Effector memory CD4-positive, alpha-beta T cell (primary cell): Measurements from ENCODE around the gene MRS2.
A peak's percentile ranks its signal among the peaks of the same experiment; 100 is the strongest.
"Not testable (repeated sequence)": the region's sequence is repeated elsewhere in the genome, so short reads cannot be mapped to it uniquely, and the experiment has no call there.

Experiments
- DNase-seq, 3 donors: peaks; one replicate each; pipeline ENCODE4 v3.0.0-alpha.2; 2020
- H3K27ac ChIP-seq: 2 replicates; pipeline ENCODE4 v1.7.0; 2013; ENCODE audit warnings: mild to moderate bottlenecking, low read length, moderate library complexity; ENCODE audit not compliant: insufficient read depth, poor library complexity, severe bottlenecking
- H3K27me3 ChIP-seq: replicated peaks from 2 replicates; pipeline ENCODE4 v1.7.0; 2013; ENCODE audit warnings: mild to moderate bottlenecking, low read length; ENCODE audit not compliant: insufficient read depth, control insufficient read depth, poor library complexity, severe bottlenecking
- H3K36me3 ChIP-seq: 2 replicates; pipeline ENCODE4 v1.7.0; 2013; ENCODE audit warnings: mild to moderate bottlenecking, low read length, moderate library complexity; ENCODE audit not compliant: control insufficient read depth, insufficient read depth
- H3K4me1 ChIP-seq: 2 replicates; pipeline ENCODE4 v1.7.0; 2013; ENCODE audit warnings: low read length, mild to moderate bottlenecking; ENCODE audit not compliant: control insufficient read depth, insufficient read depth, poor library complexity, severe bottlenecking
- H3K4me3 ChIP-seq: 2 replicates; pipeline ENCODE4 v1.7.0; 2013; ENCODE audit warnings: low read length, low read depth, mild to moderate bottlenecking; ENCODE audit not compliant: insufficient read depth, poor library complexity, severe bottlenecking
- H3K9me3 ChIP-seq: 2 replicates; pipeline ENCODE4 v1.7.0; 2013; ENCODE audit warnings: mild to moderate bottlenecking, low read length, moderate library complexity; ENCODE audit not compliant: control insufficient read depth
- total RNA-seq, 3 donors: gene quantifications; one replicate each; lab custom pipeline; 2026; lab: John Stamatoyannopoulos, UW

MRS2 gene, protein sequence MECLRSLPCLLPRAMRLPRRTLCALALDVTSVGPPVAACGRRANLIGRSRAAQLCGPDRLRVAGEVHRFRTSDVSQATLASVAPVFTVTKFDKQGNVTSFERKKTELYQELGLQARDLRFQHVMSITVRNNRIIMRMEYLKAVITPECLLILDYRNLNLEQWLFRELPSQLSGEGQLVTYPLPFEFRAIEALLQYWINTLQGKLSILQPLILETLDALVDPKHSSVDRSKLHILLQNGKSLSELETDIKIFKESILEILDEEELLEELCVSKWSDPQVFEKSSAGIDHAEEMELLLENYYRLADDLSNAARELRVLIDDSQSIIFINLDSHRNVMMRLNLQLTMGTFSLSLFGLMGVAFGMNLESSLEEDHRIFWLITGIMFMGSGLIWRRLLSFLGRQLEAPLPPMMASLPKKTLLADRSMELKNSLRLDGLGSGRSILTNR
- 11.4 to 15.7 (median 14.7) reads per million in 3 donors for total RNA-seq

DNA sequence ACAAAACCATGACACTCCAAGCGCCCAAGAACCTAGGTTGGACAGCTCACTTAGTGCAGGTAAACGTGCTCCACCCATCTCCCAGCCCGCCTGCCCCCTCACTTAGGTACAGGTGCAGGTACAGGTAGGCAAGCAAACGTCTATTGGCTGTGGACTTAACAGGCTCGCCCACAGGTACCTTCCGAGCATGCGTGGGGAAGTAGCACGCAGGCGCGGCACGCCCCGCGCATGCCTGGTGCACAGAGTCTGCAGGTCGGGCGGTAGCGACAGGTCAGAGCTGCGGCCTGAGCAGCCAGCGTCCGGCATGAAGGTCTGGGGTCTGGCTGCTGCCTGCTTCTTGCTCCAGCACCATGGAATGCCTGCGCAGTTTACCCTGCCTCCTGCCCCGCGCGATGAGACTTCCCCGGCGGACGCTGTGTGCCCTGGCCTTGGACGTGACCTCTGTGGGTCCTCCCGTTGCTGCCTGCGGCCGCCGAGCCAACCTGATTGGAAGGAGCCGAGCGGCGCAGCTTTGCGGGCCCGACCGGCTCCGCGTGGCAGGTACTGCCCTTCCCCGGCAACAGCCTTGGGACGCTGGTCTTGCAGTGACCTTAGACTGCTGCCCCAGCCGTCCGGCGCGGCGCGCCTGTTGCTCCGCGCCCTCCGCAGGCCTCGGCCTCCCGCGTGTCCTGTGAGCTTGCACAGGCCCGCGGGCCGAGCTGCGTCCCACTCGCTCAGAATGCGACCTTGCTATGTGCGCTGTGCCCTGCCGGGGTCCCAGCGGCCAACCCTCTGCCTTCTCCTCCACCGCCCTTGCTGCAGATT, at the start of gene MRS2:
Gene MRS2, plus strand, starts transcription at position 240 of the 804 bp plus-strand sequence. Its CDS starts 111 bp downstream, at position 351.
- Histone ChIP-seq H3K27me3 (no peaks in the 10 kb centered on the region), H3K4me3 (peak within 1 kb of the TSS; percentile 80), H3K27ac (no peak within 1 kb of the TSS), H3K4me1 (no peaks in the 10 kb centered on the region), H3K36me3 (peaks cover 12% of the 10 kb centered on the region), H3K9me3 (no peaks in the 10 kb centered on the region)
- DNase-seq = peak; percentile 37 to 67 (median 60)

DNA sequence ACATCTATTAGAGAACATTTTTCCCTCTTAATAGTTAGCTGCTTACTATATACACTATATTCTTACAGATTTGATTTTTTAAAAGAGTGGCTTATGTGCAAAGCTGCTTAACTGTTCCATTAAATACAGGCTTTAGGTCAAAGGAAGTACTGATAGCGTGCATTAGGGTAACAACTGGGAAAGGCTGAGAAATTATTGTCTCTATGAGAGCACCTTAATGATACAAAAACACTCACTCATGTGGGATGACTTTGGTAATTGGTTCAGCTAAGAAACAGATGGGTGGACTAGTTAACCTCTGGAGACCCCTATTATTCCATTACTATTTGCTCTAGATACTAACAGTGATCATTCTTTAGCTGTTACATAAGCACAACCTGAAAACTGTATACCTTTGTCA, 48.9 kb upstream of the MRS2 start:
- H3K36me3 ChIP-seq = no peaks in the 10 kb centered on the region
- H3K9me3 ChIP-seq = no peaks in the 10 kb centered on the region
- no peak for DNase-seq
- H3K4me3 ChIP-seq = no peak overlapping the region
- H3K27me3 ChIP-seq = no peaks in the 10 kb centered on the region
- peaks cover 2% of the 10 kb centered on the region for H3K4me1 ChIP-seq
- H3K27ac ChIP-seq = no peak overlapping the region

DNA sequence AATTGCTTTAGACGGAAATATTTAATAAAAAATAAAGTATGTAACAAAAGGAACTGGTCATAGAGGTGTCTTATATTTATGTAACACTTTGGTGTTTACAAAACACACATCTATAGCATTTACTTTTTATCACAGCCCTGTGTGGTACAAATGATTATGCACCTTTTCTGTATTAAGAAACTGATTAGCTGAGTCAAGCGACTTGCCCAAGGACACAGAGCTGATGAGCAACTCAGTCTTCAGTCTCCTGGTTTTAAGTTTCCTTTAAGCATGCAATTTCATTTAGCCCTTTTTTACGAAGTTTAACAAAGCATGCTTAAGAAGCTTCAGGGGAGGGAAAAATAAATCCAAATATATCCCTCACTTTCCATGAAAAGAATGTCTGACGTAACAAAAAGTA, 47.3 kb upstream of the MRS2 start:
- Histone ChIP-seq H3K4me3 (no peak overlapping the region), H3K27me3 (no peaks in the 10 kb centered on the region), H3K9me3 (no peaks in the 10 kb centered on the region), H3K27ac (no peak overlapping the region), H3K36me3 (no peaks in the 10 kb centered on the region), H3K4me1 (peaks cover 9% of the 10 kb centered on the region)
- no peak for DNase-seq

DNA sequence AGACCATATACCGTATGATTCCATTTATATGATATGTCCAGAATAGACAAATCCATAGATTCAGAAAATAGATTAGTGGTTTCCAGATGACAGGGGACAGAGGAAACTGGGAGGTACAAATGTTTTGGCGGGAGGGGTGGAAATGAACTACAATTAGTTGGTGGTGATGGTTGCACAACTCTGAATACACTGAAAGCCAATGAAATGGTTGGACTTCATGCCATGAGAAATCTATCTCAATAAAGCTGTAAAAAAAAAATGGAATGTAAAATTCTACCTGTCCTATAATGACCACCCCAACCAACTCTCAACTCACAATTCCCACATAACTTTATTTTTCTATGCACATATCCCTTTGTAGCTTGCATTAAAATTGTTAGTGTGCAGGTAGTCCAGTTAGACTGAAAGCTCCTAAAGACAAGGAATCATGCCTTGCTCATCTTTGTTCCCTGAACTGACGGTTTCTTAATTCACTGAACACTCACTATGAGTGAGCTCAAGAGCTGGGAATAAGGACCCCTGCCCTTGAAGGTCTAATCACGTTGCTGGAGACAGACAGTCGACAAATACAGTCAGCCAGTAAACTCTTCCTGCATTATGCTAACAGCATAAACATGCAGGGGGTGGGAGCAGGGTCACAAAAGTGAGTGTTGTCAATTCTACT, 46.3 kb upstream of the MRS2 start:
- Histone ChIP-seq H3K36me3 (no peaks in the 10 kb centered on the region), H3K4me3 (no peak overlapping the region), H3K4me1 (peaks cover 14% of the 10 kb centered on the region), H3K27ac (no peak overlapping the region), H3K9me3 (no peaks in the 10 kb centered on the region), H3K27me3 (no peaks in the 10 kb centered on the region)
- no peak for DNase-seq

DNA sequence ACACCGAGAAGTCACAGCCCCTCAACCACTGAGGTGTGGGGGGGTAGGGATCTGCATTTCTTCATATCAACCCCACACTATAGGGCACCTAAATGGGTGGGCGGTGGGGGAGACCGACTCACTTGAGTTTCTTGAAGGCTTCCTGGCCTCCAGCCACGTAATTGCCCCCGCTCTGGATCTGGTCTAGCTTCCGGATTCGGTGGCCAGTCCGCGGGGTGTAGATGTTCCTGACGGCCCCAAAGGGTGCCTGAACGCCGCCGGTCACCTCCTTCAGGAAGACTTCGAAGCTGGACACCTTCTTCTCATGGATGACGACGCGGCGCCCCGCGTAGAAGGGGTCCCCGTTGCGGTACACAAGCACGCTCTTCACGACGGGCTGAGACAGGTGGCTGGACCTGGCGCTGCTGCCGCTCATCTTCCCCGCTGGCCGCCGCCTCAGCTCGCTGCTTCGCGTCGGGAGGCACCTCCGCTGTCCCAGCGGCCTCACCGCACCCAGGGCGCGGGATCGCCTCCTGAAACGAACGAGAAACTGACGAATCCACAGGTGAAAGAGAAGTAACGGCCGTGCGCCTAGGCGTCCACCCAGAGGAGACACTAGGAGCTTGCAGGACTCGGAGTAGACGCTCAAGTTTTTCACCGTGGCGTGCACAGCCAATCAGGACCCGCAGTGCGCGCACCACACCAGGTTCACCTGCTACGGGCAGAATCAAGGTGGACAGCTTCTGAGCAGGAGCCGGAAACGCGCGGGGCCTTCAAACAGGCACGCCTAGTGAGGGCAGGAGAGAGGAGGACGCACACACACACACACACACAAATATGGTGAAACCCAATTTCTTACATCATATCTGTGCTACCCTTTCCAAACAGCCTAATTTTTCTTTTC, 45.2 kb upstream of the MRS2 start, which contains the start of gene DCDC2:
Gene DCDC2, minus strand, starts transcription at position 724 of the 883 bp plus-strand sequence. Its CDS starts 309 bp downstream, at position 415.
- H3K36me3 ChIP-seq = no peaks in the 10 kb centered on the region
- peaks cover 14% of the 10 kb centered on the region for H3K4me1 ChIP-seq
- H3K27me3 ChIP-seq = no peaks in the 10 kb centered on the region
- DNase-seq = peak in 2 of 3 donors; percentile 17 to 34
- no peaks in the 10 kb centered on the region for H3K9me3 ChIP-seq
- H3K27ac ChIP-seq = no peak within 1 kb of the TSS
- H3K4me3 ChIP-seq = peak within 1 kb of the TSS; percentile 51

DNA sequence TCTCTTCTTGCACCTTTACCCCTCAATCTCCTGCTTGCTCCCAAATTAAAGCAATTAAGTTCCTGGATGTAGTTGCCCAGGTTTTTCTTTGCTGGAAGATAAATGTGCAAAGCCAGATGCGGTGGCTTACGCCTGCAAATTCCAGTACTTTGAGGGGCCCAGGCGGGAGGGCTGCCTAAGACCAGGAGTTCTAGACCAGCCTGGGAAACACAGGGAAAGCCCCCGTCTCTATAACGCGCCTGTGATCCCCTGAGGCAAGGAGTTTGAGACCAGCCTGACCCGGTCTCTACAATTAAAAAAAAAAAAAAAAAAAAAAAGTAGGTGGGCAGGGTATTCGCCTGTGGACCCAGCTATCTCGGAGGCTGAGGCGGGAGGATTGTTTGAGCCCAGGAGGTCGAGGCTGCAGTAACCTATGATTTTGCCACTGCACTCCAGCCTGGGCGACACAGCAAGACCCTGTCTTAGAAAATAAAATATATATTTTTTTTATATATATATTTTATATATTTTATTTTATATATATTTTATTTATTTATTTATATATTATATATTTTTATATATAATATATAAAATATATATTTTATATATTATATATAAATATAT, 44.4 kb upstream of the MRS2 start:
- Histone ChIP-seq H3K4me3 (peak overlapping the region; percentile 51), H3K27me3 (no peaks in the 10 kb centered on the region)
- DNase-seq = no peak

DNA sequence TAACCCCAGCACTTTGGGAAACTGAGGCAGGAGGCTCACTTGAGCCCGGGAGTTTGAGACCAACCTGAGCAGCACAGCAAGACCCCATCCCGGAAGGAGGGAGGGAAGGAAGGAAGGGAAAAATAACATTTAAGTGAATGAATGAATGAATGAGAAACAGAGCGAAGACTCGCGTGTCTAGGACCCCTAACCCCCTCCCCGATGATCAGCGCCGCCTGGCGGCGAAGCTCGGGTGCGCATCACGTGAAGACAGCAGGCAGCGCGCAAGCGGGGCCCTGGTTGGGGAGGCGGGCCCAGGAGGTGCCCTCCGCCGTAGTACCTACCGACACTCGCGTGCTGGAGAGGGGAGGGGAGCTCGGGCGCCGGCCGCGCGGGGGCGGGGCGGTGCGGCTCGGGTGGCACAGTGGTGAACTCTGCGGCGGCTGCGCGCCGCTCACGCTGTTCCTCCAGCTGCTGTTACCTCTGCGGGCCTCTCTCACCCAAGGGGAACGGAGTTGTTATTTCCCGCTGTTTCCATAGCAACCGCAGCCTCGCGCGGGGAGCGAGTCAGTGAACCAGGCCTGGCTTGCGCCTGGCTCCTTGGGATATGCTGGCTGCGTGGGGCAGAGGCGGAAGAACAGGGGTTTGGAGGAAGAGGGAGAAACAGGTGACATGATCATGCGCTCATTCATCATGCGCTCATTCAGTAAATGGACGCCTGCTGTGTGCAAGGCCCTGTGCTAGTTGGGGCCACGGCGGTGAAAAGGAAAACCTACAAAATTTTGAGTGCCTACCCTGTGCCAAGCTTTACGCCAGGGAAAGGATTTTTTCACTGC, 42.9 kb upstream of the MRS2 start:
- Histone ChIP-seq H3K4me3 (peak overlapping the region; percentile 40), H3K4me1 (peaks cover 14% of the 10 kb centered on the region), H3K27ac (no peak overlapping the region)

More for the DNA sequence above, 44.4 kb upstream of the MRS2 start:
- Histone ChIP-seq H3K4me1 (peaks cover 14% of the 10 kb centered on the region), H3K36me3 (no peaks in the 10 kb centered on the region), H3K27ac (no peak overlapping the region), H3K9me3 (no peaks in the 10 kb centered on the region)

DNA sequence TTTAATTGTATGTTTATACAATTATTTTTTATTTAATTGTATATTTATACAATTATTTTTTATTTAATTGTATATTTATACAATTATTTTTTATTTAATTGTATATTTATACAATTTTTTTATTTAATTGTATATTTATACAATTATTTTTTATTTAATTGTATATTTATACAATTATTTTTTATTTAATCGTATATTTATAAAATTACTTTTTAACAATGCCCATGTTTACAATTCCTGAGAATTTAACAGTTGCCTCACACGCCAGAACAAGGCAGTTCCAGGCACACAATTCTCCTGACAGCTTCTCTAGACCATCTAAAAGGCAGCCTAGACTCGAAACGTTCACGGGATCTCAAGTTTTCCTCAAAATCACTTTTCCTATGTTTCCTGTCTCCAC, 40.4 kb upstream of the MRS2 start:
- H3K4me3 ChIP-seq, DNase-seq: not testable (repeated sequence)

More for the DNA sequence above, 42.9 kb upstream of the MRS2 start:
- no peaks in the 10 kb centered on the region for H3K36me3 ChIP-seq
- no peaks in the 10 kb centered on the region for H3K27me3 ChIP-seq
- no peaks in the 10 kb centered on the region for H3K9me3 ChIP-seq
- DNase-seq = peak; percentile 45 to 62 (median 56)

More for the DNA sequence above, 40.4 kb upstream of the MRS2 start:
- not testable (repeated sequence) for H3K27ac ChIP-seq, H3K36me3 ChIP-seq, H3K27me3 ChIP-seq, H3K9me3 ChIP-seq
- peaks cover 14% of the 10 kb centered on the region for H3K4me1 ChIP-seq
